HG03039 (cell line): ENCODE data around the gene METTL3.
"Not testable (repeated sequence)": the region's sequence is repeated elsewhere in the genome, so short reads cannot be mapped to it uniquely, and the experiment has no call there.

Experiments
- ATAC-seq: cut with Tn5 transposase; IDR thresholded peaks from one replicate; pipeline ENCODE4 v1.9.1; 2021; ENCODE audit warnings: mild to moderate bottlenecking, moderate library complexity; ENCODE audit not compliant: unreplicated experiment

The METTL3 gene

DNA sequence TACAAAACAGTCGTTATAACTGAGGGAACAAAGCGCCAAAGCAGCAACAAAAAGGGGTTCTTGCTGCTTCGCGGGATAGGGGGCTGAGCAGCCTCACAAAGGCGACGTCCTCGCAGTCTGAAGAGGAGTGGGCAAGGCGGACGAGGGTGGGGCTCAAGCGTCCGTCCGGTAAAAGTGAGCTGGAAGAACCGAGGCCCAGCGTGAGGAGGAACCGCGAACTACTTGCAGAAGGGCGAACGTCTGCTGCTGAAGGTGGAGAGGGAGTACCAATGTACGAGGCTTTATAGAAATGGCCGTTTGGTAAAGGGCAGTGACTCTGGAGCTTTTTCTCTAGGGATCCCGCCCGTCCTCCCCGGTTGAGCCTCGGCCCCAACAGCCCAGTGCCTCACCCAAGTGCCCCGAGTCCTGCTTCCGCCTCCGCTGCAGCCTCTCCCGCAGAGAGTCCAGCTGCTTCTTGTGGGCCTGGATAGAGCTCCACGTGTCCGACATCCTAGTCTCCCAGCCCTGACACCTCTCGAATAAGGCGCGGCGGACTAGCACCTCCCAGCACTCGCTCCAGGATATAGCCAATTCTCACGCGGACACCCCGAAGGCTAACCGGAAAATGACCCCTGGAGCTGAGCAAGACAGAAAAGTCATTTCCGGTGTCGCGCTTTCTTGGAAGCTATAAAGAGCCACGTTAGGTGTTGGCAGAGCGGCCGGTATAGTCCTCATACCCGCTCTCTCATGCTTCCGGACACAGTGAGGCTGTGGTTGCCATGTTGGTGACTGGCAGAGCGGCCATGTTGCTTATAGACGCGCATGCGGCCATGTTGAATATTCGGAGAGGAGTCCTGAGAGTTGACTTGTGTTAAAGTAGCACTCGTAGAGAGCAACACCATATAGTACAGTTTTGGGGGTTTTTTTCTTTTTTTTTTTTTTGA, at the start of gene METTL3:
Gene METTL3 (minus strand): TSS at position 606 of the 923 bp plus-strand sequence. CDS start 117 bp downstream, at position 489.
- peak; percentile 98 for ATAC-seq

DNA sequence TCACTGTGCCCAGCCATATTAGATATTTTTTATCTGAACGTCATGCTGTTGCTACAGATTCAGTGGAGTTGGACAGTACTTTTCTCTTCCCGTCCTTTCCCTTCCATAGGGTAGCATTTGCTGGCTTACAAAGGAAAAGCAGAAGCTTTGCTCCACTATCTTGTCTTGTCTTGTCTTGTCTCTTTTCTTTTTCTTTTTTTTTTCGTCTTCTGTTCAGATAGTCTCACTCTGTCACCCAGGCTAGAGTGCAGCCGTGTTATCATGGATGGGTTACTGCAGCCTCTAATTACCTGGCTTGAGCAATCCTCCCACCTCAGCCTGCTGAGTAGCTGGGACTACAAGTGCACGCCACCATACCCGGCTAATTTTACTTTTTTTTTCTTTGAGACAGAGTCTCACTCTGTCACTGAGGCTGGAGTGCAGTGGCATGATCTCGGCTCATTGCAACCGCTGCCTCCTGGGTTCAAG, 47.6 kb upstream of the METTL3 start:
- no peak for ATAC-seq

DNA sequence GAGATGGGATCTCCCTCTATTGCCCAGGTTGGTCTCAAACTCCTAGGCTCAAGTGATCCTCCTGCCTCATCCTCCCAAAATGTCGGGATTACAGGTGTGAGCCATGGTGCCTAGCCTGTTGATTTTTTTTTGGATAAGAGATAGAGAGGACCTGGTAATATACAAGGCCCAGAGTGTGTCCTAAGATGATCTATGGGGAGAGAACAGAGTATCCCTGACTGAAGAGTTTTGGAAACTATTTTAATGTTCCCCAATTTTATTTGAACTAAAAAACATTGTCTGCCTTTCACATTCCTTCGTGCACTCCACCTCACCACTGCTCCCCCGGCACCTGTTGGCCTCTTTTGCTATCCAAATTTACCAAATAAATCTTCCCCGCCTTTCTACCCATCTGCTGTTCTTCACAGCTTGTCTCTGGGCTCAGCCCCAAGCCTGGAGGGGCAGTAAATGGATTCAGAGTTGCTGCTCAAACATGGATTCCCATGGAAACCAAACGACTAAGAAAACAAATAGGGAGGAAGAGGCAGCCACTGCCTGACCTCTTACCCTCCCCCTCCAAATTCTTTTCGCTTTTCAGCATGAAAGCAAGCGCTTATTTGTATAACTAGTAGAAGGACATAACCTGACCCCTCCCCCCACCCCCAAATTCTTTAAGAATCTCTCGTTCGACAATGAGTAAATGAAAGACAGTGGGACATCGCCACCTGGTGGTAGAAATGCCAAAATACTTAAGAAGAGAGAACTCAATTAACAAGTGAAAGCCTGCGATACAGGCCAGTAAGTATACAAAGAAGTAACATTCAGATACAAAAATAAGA, 46.2 kb upstream of the METTL3 start:
- ATAC-seq: no peak

DNA sequence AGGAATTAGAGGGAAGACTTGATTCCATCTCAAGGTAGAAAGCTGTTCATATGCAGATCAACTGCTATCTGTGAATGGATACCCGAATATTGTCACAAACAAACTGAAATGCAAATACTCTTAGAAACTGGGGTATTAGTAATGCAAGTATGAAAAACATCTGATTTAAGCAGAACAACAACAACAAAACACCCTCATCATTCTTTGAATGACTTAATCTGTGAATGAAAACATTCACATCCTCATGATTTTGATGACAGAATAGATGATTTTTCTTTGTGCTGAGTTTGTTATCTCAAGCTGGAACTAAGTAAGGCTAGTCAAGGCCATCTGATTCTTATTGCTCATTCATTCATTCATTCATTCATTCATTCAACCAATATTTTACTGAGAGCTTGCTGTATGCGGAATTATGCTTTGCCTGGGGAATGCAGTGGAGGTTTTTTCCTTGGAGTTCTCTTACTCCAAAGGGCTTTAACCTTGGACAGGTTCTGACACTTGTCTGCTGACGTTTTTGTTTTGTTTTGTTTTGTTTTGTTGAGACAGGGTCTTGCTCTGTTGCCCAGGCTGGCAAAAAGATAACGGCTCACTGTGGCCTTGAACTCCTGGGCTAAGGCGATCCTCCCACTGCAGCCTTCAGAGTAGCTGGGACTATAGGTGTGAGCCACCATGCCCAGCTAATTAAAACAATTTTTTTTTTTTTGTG, 45.4 kb upstream of the METTL3 start:
- no peak for ATAC-seq

DNA sequence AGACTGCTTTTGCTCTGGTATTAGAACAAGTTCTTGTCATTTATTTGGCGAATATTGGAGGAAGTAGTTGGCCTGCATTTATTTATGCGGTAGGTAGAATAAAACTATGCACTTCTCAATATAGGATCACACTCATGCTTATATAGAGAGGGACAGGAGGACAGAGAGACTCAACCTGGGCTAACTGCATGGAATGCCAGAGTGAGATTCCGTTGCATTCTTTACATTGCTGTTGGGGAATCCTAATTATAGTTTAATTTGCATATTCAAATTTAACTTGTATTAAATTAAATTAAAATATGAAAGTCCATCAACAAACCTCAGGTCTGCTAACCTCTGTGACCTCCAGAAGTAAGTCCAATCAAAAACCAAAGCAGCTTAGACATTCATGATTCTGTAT, 42.1 kb upstream of the METTL3 start:
- no peak for ATAC-seq

DNA sequence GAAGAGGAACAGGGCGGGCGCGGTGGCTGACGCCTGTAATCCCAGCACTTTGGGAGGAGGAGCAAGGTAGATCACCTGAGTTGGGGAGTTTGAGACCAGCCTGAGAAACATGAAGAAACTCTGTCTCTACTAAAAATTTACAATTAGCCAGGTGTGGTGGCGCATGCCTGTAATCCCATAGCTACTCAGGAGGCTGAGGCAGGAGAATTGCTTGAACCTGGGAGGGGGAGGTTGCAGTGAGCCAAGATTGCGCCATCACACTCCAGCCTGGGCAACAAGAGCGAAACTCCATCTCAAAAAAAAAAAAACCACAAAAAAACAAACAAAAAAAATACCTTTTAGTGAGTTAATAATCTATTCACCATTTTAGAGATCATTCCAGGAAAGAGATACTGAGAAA, 33.4 kb upstream of the METTL3 start:
- not testable (repeated sequence) for ATAC-seq

DNA sequence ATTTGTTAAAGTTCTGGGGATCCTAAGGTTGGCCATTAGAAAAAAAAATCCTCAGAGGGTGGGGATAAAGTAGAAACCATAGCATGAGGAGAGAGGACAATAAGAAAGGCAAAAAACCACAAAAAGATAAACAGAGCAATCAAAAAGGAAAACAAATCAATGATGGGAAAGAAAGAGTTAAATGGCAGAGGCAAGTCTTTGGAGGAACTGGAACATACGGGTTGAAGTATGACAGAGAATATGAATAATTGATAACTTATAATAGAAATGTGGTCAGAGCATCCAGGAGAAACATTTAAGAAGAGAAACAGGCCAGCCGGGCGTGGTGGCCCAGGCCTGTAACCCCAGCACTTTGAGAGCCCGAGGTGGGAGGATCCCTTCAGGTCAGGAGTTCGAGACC, 32.8 kb upstream of the METTL3 start:
- no peak for ATAC-seq

DNA sequence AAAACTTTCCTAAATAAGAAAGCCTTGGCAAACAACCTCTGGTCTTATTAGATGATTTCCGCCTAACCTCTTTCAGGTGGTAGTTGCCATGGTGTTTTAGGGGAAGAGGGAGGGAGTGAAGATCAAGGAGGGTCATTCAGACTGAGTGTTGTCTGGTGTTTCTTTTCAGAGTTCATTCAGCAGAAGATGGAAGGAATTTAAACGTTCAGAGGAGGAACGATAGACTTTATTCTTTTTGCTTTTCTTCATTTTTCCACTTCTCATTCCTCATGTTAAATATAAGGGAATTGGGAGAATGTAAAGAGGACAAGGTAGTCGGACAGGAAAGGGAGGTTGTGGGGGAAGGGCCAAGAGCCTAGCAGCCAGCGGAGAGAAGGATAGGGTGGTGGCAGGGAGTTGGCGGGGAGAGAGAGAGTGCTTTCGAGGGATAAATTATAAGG, 32.4 kb upstream of the METTL3 start:
- ATAC-seq: no peak

DNA sequence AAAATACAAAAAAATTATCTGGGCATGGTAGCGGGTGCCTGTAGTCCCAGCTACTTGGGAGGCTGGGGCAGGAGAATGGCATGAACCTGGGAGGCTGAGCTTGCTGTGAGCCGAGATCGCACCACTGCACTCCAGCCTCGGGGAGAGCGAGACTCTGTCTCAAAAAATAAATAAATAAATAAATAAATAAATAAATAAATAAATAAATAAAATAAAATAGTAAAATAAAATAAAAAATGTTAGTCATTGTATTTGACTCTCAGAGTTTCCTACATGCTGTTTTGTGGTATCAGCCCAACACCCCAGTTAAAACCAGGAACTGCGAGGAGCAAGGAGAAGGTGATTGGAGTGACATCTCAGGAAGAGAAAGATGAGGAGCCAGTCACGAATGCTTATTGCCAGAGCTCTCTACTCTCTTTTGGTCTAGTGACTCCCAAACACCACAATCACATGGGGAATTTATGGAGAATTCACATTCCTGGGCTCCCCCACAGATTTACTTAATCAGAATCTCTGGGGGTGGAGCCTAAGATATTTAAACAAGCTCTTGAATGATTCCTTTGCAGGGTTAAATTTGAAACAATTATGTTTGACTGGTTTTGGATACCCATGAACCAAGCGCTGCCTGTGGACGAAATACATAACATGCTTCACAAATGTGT, 30.4 kb upstream of the METTL3 start:
- ATAC-seq: no peak

DNA sequence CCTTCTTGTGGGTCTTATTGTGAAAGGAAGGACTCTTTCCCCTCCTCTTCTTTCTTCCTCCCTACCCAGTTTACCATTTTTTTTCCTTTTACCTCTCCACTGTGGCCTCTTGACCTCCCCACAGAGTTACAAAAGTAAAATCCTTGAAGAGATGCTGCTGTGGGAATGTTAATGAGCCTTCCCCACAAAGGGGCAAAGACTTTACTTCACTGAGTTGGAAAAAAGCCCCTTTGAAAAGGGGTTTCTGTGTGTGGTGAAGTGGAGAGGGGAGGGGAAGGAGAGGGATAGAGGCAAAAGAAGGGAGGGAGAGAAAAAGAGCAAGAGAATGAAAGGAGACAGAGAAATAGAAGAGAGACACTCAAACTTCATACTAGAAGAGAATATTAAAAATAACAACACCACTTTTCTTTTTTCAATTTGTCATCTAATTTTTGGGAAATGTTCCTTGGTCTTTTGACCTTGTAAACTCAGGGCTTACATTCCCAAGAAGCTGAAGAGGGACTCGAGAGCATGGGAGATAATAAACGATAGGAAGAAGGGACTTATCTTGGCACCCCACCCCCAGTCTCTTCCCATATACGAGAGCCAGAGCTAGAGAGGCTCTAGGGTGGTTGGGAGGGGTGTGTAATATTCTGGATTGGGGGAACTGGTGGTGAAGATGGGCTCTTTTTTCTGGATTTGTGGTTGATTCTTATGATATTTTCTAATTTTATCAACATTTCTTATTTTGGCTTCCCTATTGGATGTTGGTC, 28.2 kb upstream of the METTL3 start:
- ATAC-seq: no peak

DNA sequence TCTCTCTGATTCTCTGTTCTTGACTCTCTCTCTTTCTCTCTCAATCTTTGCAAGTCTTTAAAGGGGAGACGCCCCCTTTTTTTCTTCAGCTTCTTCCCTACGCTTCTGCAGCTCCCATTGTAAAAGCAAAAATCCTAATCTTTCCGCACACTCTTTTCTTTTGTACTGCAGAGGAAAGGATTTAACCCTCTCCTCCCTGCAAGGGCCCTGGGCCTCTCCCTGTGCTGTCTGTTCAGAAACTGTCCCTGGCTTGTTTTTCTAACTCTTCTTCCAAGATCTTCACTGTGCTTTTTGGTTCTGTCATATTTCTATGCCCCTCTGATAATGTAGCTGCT, 25.9 kb upstream of the METTL3 start:
- ATAC-seq: no peak

DNA sequence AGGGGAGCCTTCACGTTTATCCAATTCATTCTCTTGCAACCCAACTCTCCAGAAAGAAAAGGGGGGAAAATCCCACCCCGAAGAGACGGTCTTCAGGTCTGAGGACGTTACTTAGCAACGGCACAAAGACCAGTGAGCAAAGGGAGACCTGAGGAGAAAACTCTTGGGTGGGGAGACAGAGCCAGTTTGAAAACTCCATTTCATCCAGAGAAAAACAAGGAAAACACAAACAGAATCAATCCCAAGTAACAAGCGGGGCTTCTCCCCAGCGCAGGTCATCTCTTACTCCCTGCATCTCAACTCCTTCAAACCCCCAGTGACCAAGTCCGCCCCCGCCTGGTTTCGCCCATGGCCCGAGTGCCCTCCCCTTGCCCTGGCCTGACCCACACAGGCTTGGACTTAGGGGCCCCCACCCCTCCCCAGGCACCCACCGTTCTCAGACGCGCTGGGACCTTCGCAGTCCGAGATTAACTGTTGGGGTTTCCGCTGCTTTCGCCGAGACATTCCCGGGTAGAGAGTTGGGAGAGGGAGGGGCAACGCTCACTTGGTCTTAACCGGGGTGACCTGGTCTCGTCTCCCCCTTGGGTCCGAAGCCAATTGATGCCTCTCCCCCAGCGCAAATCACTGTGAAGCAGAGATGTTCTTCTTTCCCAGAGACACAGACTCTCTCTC, 25.4 kb upstream of the METTL3 start:
- ATAC-seq: no peak

DNA sequence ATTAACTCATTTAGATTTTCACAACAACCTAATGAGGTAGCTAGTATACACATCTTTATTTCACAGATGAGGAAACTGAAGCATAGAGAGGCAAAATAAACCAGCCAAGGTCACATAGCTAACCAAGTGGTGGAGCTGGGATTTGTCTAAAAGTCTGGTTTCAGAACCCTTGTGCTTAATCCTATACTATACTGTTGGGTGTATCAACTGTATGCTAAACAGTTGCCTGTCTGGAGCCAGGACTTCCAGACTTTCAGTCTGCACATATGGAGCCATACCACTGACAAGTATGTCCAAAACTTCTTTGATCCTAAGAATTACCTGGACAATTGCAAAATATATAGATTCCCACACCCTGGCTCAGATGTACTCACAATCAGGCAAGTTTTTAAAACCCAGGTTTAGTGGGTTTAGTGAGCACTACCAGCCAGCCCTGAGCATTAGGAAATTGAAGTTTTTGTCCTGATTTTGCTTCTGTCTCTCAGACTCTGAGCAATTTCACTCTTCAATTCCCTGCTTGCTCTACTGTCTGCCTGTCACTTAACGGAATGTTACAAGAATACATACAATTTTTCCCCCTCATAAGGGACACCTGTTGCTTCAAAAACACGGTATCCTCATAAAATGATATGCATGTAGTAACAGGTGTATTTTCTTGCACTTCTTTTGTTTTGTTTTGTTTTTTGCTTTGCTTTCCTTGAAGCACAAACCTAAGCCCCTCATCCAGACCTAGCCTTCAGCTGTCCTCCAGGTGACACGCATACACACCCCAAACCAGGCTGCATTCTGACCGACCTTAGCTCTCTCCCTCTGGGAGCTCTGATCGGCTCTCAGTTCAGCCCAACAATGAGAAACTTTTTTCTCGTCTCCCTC, 24.6 kb upstream of the METTL3 start:
- no peak for ATAC-seq

DNA sequence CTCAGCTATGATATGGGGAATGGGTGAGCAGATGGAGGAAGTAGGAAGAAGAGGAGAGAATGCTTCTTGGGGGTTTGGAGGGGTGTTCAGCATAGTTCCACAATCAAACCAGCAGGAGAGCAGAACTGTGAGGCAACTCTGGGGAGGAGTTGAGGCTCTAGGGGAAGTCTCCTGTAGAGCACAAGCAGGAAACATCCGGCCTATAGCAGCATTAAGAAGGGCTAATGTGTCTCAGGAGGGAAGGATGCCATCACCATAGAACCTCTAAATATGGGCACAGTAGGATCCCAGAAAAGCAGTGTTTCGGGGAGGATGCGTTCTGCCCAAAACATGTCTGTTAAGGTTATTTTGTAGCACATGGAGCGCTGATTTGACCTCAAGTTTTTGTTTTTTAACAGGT, 23.4 kb upstream of the METTL3 start:
- no peak for ATAC-seq

DNA sequence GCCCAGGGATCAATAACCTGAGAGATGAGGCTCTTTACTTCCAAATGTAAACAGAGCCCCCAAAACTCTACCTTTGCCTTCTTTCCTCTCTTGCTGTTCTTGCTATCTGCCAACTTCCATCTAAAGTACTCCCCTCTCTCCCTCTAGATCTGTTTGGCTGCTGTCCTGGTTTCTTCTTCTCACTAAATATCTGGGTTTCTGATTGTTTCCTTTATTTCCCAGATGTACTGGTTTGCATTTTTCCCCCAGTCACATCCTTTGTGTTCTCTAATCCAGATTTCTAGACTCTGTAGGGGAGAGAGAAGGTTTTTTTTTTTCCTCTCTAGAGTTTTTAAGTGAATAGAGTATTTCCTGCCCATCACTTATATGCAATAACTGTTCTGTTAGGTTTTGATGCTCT, 22.2 kb upstream of the METTL3 start:
- ATAC-seq: no peak

DNA sequence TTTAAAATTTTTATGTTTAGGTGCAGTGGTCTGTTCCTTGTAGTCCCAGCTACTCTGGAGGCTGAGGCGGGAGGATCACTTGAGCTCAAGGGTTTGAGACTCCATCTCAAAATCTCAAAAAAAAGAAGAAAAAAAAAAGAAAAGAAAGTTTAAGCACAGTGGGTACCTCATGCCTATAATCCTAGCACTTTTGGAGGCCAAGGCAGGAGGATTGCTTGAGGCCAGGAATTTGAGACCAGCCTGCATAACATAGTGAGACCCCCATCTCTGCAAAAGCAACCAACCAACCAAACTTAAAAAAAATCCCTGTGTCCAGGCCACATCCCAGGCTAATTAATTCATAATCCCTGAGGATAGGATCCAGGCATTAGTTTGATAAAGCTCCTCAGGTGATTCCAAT, 18.4 kb upstream of the METTL3 start:
- ATAC-seq: no peak

DNA sequence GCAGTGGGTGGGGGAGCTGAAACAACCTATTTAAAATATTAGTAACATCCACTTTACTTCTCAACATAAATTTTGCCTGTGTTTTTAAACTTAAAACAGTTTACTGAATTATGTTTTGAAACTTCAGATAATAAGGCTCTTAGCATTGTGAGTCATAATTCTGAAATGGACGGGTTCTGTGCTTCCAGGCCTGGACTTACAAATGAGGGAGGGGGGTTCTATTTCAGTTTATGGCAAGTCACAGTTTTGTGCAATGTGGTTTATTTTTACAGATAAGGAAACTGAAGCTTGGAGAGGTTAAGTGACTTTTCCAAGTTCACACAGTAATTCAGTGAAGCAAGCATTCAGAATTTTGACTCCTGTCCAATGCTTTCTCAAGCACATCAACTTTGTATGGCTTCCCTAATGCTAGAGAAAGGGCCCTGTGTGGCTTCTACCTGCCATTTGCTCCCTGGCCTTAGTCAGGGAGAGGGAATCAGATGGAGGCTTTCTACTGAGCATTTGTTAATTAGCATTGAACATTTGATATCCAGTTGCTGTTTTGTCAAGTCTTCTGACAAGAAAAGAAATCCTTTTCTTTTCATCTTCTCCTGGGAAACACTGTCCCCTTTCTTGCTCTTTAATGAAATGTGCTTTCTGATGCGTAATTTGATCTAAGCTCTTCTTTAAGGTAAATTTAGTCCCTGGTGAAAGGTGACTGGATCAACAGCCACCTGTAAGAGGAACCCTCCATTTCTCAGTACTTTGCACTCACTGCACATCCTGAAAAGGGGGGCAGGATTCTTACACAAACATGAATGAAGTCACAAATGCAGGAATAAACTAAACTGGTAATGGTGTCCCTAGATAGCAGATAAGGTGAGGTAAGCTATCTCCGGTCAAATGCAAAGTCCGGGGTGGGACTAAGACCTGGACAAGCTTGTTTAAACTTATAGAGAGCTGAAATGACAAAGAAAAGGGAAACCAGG, 17.5 kb upstream of the METTL3 start:
- ATAC-seq: no peak
